Measurements from ENCODE around the gene LRRN4.

LRRN4 gene

GRCh38 chr20:6030453-6031080, 23.3 kb downstream of the LRRN4 start:
- DNase-seq (ENCODE audit: low read depth in 2 of 2) = no peak

GRCh38 chr20:6029538-6029937, 24.3 kb downstream of the LRRN4 start:
- no peak for DNase-seq (ENCODE audit: low read depth in 2 of 2)

- no peak for DNase-seq (ENCODE audit: low read depth in 2 of 2)
Measured at GRCh38 chr20:6028818-6029217, 25.0 kb downstream of the LRRN4 start.

- no peak for DNase-seq (ENCODE audit: low read depth in 2 of 2)
Measured at GRCh38 chr20:6026051-6026450, 27.8 kb downstream of the LRRN4 start.

- DNase-seq (ENCODE audit: low read depth in 2 of 2) = no peak
Measured at GRCh38 chr20:6024768-6025167, 29.1 kb downstream of the LRRN4 start.

GRCh38 chr20:6017880-6018279, 36.0 kb downstream of the LRRN4 start:
- no peak for DNase-seq (ENCODE audit: low read depth in 2 of 2)

- no peak for DNase-seq (ENCODE audit: low read depth in 2 of 2)
Measured at GRCh38 chr20:6017467-6017866, 36.4 kb downstream of the LRRN4 start.

- DNase-seq (ENCODE audit: low read depth in 2 of 2) = no peak
Measured at GRCh38 chr20:6014957-6015356, 38.9 kb downstream of the LRRN4 start.

- DNase-seq (ENCODE audit: low read depth in 2 of 2) = no peak
Measured at GRCh38 chr20:6014017-6014416, 39.8 kb downstream of the LRRN4 start.

- DNase-seq (ENCODE audit: low read depth in 2 of 2) = no peak
Measured at GRCh38 chr20:6012179-6012578, 41.7 kb downstream of the LRRN4 start.

GRCh38 chr20:6008254-6008653, 45.6 kb downstream of the LRRN4 start:
- no peak for DNase-seq (ENCODE audit: low read depth in 2 of 2)

- no peak for DNase-seq (ENCODE audit: low read depth in 2 of 2)
Measured at GRCh38 chr20:6007529-6008103, 46.2 kb downstream of the LRRN4 start.

GRCh38 chr20:6007094-6007528, 46.7 kb downstream of the LRRN4 start:
- no peak for DNase-seq (ENCODE audit: low read depth in 2 of 2)

GRCh38 chr20:6006603-6006949, 47.3 kb downstream of the LRRN4 start:
- DNase-seq (ENCODE audit: low read depth in 2 of 2) = no peak

- DNase-seq (ENCODE audit: low read depth in 2 of 2) = no peak
Measured at GRCh38 chr20:6000871-6001270, 53.0 kb downstream of the LRRN4 start.

- DNase-seq (ENCODE audit: low read depth in 2 of 2) = no peak
Measured at GRCh38 chr20:5999783-6000182, 54.1 kb downstream of the LRRN4 start.

- no peak for DNase-seq (ENCODE audit: low read depth in 2 of 2)
Measured at GRCh38 chr20:5996765-5997164, 57.1 kb downstream of the LRRN4 start.

GRCh38 chr20:5991623-5992441, 62.0 kb downstream of the LRRN4 start:
- DNase-seq (ENCODE audit: low read depth in 2 of 2) = no peak

- no peak for DNase-seq (ENCODE audit: low read depth in 2 of 2)
Measured at GRCh38 chr20:5990946-5991345, 62.9 kb downstream of the LRRN4 start.

Data from stimulated activated CD4-positive, alpha-beta T cell treated with anti-CD3 and anti-CD28 coated beads, Interleukin-1b, Interleukin-23, amount 100 ng/mL, for 1 hour (primary cell).